Putamen (tissue), 1 donor: ENCODE data around the gene CBFA2T2.
"Not testable (repeated sequence)": the region's sequence is repeated elsewhere in the genome, so short reads cannot be mapped to it uniquely, and the experiment has no call there.

Experiments used
- DNase-seq: peaks from one replicate; pipeline ENCODE4 v3.0.0-alpha.2; 2016; ENCODE audit warnings: low spot score

CBFA2T2 gene

GRCh38 chr20:33576432-33577125 is 86.7 kb downstream of the CBFA2T2 start:
- peak; percentile 39 for DNase-seq

- no peak for DNase-seq
Measured at GRCh38 chr20:33578510-33578909, 88.6 kb downstream of the CBFA2T2 start.

GRCh38 chr20:33583143-33583542 is 93.2 kb downstream of the CBFA2T2 start:
- DNase-seq: no peak

- no peak for DNase-seq
Measured at GRCh38 chr20:33584976-33585375, 95.1 kb downstream of the CBFA2T2 start.

GRCh38 chr20:33585413-33585812 is 95.5 kb downstream of the CBFA2T2 start:
- DNase-seq: no peak

GRCh38 chr20:33589059-33589458 is 99.2 kb downstream of the CBFA2T2 start:
- DNase-seq: no peak

GRCh38 chr20:33591901-33592300 is 102.0 kb downstream of the CBFA2T2 start:
- DNase-seq: not testable (repeated sequence)

GRCh38 chr20:33594743-33595142 is 104.8 kb downstream of the CBFA2T2 start:
- no peak for DNase-seq

- DNase-seq: no peak
Measured at GRCh38 chr20:33600414-33600813, 110.5 kb downstream of the CBFA2T2 start.

- DNase-seq: no peak
Measured at GRCh38 chr20:33600981-33601380, 111.1 kb downstream of the CBFA2T2 start.

GRCh38 chr20:33601861-33602260 is 112.0 kb downstream of the CBFA2T2 start:
- DNase-seq: no peak

GRCh38 chr20:33602826-33603590 is 113.1 kb downstream of the CBFA2T2 start:
- no peak for DNase-seq

- DNase-seq: no peak
Measured at GRCh38 chr20:33604084-33604990, 114.4 kb downstream of the CBFA2T2 start.

- no peak for DNase-seq
Measured at GRCh38 chr20:33604991-33605370, 115.1 kb downstream of the CBFA2T2 start.

GRCh38 chr20:33606118-33606771 is 116.3 kb downstream of the CBFA2T2 start:
- no peak for DNase-seq

GRCh38 chr20:33609504-33609903 is 119.6 kb downstream of the CBFA2T2 start:
- DNase-seq: no peak

GRCh38 chr20:33611106-33611505 is 121.2 kb downstream of the CBFA2T2 start:
- DNase-seq: no peak

- DNase-seq: no peak
Measured at GRCh38 chr20:33612001-33612400, 122.1 kb downstream of the CBFA2T2 start.

GRCh38 chr20:33621717-33622400 is 132.0 kb downstream of the CBFA2T2 start:
- DNase-seq: no peak

GRCh38 chr20:33622705-33623365 is 132.9 kb downstream of the CBFA2T2 start:
- no peak for DNase-seq

GRCh38 chr20:33624399-33624798 is 134.5 kb downstream of the CBFA2T2 start:
- no peak for DNase-seq
